Stimulated activated CD8-positive, alpha-beta memory T cell treated with anti-CD3 and anti-CD28 coated beads, Interleukin-15, amount 100 ng/mL, for 48 hours (primary cell): ENCODE results near the gene AUH.

ENCODE experiments used
- DNase-seq, 2 donors: peaks; one replicate each; pipeline ENCODE4 v3.0.0-alpha.2; 2020; ENCODE audit warnings: low read depth in 2 of 2

AUH gene

GRCh38 chr9:91246846-91247245, 114.9 kb downstream of the AUH start:
- DNase-seq, result no peak

- DNase-seq, result no peak
Observed at GRCh38 chr9:91245431-91246313, 116.0 kb downstream of the AUH start.

DNA sequence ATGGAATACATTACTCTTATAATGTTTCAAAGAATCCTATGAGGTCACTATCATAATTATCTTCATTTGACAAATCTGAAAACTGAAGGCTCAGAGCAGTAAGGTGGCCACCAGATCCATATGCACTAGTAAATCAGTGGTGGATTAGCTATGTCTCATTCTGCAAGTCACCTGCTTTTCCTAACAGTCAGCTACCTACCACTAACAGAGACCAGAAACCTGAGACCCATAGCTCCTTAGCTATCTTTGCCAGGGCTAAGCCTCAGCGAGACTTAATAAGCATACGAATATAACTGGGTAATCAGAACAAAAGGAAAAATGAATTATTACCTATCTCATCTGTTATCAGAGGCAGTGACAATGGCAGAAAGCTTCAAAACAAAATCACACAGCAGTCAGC, 118.7 kb downstream of the AUH start:
- DNase-seq, result no peak

- no peak for DNase-seq
Observed at GRCh38 chr9:91241909-91242308, 119.8 kb downstream of the AUH start.

- no peak for DNase-seq
Observed at GRCh38 chr9:91240596-91241165, 121.0 kb downstream of the AUH start.

DNA sequence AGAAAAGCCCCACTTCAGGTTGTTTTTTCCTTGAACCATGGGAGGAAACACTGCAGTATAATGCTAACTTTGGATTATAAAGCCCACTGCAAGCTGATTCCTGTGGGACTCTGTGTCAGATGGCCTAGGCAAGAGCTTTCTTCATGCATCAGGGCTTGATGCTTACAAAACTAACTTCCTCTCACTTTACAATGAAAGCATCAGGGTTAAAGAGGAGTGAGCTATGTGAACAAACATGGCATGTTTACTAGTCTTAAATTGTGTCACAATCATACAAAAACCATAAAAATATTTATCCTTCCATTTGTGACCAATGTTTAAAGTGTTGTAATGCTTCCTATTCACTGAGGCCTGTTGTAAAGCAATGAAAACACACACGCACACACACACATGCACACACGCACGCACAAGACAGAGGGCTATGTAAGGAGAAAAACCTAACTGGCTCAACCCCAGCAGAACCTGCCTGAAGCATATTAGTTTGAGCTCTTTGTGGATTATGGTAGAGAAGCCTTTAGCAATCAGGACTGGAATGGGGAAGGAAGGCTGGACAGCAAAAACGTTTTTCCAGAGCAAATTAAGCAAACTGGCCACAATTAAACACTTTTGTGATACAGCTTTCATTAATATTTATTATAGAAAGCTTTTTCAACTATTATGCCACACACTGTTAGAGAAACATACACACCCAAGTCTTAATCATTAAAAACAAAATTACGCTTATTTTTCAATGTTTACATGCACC, 122.2 kb downstream of the AUH start:
- no peak for DNase-seq

- DNase-seq, result no peak
Observed at GRCh38 chr9:91234523-91234922, 127.2 kb downstream of the AUH start.

DNA sequence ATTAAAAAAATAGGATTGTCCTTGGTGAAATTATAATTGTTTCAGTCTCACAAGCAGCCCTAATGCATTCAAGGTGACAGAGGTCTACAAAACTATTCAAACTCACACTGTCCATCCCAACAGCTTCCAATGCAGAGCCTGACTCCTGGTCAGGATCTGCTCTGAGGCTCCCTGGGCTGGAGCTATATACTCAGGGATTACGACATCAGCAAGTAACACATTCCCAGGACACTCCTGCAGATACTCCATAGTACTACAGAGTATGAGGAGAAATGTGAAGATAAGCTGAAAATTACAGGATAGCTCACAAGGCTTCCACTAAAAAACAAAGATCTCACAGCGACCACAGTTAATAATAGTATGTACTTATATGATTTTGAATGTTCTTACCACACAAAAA, 130.1 kb downstream of the AUH start:
- no peak for DNase-seq

DNA sequence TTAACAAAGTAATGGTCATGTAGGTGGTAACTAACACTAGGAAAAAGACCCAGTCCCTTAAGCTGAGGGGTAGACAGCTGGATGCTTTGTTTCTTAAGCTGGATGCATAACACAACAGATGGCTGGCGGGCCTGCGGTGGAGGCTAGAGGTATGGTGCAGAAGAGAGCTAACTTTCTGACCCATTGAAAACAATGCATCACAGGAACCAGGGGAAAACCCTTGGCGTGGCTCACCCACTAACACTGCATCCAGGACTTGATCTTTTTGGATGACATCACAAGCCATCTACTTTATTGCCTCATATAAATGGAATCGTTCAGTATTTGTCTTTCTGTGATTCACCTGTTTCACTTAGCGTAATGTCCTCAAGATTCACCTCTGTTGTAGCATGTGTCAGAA, 138.7 kb downstream of the AUH start:
- no peak for DNase-seq

- DNase-seq, result no peak
Observed at GRCh38 chr9:91222457-91222856, 139.3 kb downstream of the AUH start.

DNA sequence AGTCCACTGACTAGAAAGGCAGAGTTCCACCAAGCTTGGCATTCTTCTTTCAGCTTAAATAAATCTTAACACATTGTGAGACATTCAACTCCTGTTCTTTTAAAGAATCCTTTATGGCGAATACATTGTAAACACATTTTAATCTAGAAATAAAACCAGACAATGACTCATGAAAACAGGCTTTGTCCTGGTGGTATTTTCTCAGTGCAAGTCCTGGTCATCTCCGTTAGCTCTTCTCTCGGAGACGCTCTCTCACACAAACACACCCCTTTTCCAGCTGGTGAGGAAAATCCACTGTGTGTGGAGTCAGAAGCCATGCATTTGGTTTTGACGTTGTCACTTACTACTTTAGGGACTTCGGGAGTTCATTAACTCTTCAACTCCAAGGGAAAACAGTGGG, 140.4 kb downstream of the AUH start:
- DNase-seq, result no peak

GRCh38 chr9:91220491-91221135, 141.1 kb downstream of the AUH start:
- DNase-seq, result no peak

- no peak for DNase-seq
Observed at GRCh38 chr9:91220021-91220420, 141.7 kb downstream of the AUH start.

DNA sequence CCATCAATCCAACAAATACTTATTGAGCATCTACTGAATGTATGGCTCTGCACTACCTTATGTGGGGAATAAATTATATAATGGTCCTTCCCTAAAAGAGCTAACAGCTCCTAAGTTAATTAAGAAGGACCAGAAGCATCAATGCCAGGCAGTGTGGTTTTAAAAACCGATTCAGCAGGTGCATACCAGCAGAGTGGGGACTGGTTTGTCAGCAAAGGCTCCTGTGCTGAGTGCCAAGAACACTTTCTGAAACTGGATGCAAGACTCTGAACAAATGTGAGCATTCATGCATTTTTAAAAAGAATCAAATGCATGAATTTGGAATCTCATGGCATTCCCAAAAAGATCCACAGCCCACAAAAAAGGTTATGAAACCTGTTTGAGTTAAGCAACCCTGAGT, 142.2 kb downstream of the AUH start:
- DNase-seq, result no peak

- DNase-seq, result no peak
Observed at GRCh38 chr9:91217388-91217787, 144.3 kb downstream of the AUH start.

DNA sequence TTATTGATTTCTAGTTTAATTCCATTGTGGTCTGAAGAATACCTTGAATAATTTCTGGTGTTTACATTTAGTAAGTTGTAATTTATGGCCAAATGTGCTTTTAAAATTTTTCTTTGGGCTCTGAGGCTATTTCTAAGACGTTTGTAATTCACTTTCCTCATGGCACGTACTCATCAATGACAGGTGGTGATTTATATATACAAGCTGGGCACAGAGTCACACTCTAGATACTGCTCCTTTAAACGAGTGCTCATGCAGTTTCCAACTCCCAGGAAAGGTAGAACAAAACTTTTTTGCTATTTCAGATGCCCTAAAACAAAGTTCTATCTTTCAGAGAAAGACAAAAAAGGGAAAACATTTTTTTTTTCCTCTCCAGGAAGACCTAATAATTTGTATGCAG, 146.9 kb downstream of the AUH start:
- DNase-seq, result no peak

DNA sequence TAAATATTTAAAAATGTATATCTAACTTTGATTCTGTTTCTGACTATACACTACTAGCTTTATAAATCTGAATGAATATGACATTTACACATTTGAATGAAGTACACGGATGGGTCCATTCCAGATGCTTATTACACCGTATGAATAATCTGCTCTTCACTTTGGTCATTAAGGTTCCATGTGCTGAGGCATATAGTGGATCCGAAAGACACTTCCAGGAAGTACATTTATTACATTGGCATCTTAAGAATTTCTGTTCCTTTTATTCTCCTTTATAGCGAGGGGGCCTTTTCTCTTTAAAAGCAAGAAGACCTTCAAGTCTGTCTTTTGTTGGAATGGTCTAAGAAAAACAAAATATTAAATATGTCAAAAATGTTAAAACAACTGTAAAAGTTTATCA, 147.6 kb downstream of the AUH start:
- no peak for DNase-seq

- no peak for DNase-seq
Observed at GRCh38 chr9:91212596-91213243, 149.0 kb downstream of the AUH start.

GRCh38 chr9:91211919-91212318, 149.8 kb downstream of the AUH start:
- DNase-seq, result no peak

DNA sequence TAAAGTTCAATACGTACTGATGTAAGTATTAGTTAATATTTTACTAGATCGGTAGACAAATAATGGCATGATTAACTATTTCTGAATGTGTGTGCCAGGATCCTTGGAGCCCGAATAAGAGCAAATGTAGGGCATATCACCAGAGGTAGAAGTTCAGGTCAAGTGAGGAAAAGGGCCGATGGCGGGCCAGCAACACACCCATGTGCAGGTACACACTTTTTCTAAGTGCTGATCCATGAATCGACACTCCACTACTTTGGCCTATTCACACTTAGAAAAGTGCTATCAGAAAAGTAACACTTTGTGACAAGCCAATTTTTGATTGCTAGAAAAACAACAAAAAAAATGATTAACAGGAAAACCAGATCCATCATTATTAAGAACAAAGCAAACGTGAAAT, 150.3 kb downstream of the AUH start:
- no peak for DNase-seq

DNA sequence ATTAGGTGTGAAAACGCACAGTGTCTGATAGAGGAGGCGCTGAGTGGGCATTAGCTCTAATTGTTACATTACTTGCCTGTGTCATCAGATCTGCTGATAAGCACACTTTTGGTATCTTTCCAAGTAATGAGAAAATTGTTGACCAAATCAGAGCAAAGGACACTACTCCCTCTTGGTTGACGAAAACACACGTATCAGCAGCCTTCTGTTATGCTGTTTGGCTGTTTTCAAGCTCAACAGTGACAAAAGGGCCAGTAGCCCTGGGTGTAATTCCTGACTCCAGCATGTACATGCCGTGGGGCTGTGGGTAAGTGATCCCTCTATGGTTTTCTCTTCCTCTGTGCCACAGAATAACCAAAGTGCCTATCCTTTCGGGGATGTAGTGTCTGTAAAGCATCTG, 151.4 kb downstream of the AUH start:
- no peak for DNase-seq

DNA sequence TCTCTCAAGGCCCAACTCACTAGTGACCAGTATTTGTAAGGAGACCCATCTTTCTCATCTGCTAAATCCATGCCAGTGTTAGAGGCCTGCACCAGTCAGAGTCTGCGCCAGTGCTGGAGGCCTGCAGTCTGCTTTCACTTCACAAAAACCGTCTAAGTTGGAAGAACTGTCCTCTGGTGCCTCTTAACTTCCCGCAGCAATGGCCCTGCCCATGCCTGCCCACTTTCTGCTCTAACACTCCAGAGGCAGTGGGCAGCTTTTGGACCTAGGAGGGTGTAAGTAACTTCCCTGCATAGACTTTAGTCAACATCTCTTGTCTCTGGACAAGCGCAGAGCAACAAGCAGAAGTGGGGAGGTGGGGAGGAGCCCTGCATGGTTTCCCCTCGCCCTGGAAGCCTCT, 152.9 kb downstream of the AUH start:
- DNase-seq, result no peak
